Measurements from ENCODE around the gene PHEX.

The PHEX gene

GRCh38 chrX:22012931-22013330, 19.2 kb upstream of the PHEX start:
- TF ChIP-seq GABPA (IDR thresholded peaks at IDR 0.05; ENCODE audit: low read depth) (no peak), CTCF (IDR thresholded peaks at IDR 0.05; ENCODE audit: insufficient read depth, low read length) (no peak), POLR2AphosphoS5 (IDR thresholded peaks at IDR 0.05; ENCODE audit: low read depth) (no peak), SPI1 (IDR thresholded peaks at IDR 0.05; ENCODE audit: borderline replicate concordance, low read depth) (no peak), REST (IDR thresholded peaks at IDR 0.05; ENCODE audit: insufficient replicate concordance, low read depth) (no peak)
- no peak overlapping the region for H3K4me3 ChIP-seq (replicated peaks; ENCODE audit: insufficient read depth, low read length)
- H3K27ac ChIP-seq (replicated peaks), result no peak overlapping the region
- H3K27me3 ChIP-seq (ENCODE audit: insufficient read depth, poor library complexity, severe bottlenecking), result no peaks in the 10 kb centered on the region
- DNase-seq (ENCODE audit: low read depth in 1 of 2, low spot score in 1 of 2), result no peak

GRCh38 chrX:22015139-22015750, 16.9 kb upstream of the PHEX start:
- H3K27me3 ChIP-seq (ENCODE audit: insufficient read depth, poor library complexity, severe bottlenecking), result no peaks in the 10 kb centered on the region
- no peak overlapping the region for H3K4me3 ChIP-seq (replicated peaks; ENCODE audit: insufficient read depth, low read length)
- H3K27ac ChIP-seq (replicated peaks), result no peak overlapping the region
- TF ChIP-seq REST (IDR thresholded peaks at IDR 0.05; ENCODE audit: insufficient replicate concordance, low read depth), result no peak
- TF ChIP-seq SPI1 (IDR thresholded peaks at IDR 0.05; ENCODE audit: borderline replicate concordance, low read depth), result no peak
- TF ChIP-seq CTCF (IDR thresholded peaks at IDR 0.05; ENCODE audit: insufficient read depth, low read length), result no peak
- no peak for TF ChIP-seq POLR2AphosphoS5 (IDR thresholded peaks at IDR 0.05; ENCODE audit: low read depth)
- TF ChIP-seq GABPA (IDR thresholded peaks at IDR 0.05; ENCODE audit: low read depth), result no peak
- DNase-seq (ENCODE audit: low read depth in 1 of 2, low spot score in 1 of 2), result no peak

GRCh38 chrX:22021751-22022324, 10.3 kb upstream of the PHEX start:
- Histone ChIP-seq H3K27ac (replicated peaks) (no peak overlapping the region), H3K27me3 (ENCODE audit: insufficient read depth, poor library complexity, severe bottlenecking) (no peaks in the 10 kb centered on the region), H3K4me3 (replicated peaks; ENCODE audit: insufficient read depth, low read length) (no peak overlapping the region)
- TF ChIP-seq GABPA (IDR thresholded peaks at IDR 0.05; ENCODE audit: low read depth) (no peak), REST (IDR thresholded peaks at IDR 0.05; ENCODE audit: insufficient replicate concordance, low read depth) (no peak), CTCF (IDR thresholded peaks at IDR 0.05; ENCODE audit: insufficient read depth, low read length) (no peak), SPI1 (IDR thresholded peaks at IDR 0.05; ENCODE audit: borderline replicate concordance, low read depth) (no peak), POLR2AphosphoS5 (IDR thresholded peaks at IDR 0.05; ENCODE audit: low read depth) (no peak)
- DNase-seq (ENCODE audit: low read depth in 1 of 2, low spot score in 1 of 2), result no peak
